Hematopoietic multipotent progenitor cell treated with erythropoietin and hydrocortisone succinate and interleukin-3 and kit ligand, for 8 days (in vitro differentiated cells): ENCODE data around the gene TANGO2.
A peak's percentile ranks its signal among the peaks of the same experiment; 100 is the strongest.

Source experiments
- DNase-seq: peaks from one replicate; pipeline ENCODE4 v3.0.0-alpha.2; 2015

The TANGO2 gene

GRCh38 chr22:20089977-20090729 lies 69.2 kb downstream of the TANGO2 start:
- DNase-seq, result no peak

DNA sequence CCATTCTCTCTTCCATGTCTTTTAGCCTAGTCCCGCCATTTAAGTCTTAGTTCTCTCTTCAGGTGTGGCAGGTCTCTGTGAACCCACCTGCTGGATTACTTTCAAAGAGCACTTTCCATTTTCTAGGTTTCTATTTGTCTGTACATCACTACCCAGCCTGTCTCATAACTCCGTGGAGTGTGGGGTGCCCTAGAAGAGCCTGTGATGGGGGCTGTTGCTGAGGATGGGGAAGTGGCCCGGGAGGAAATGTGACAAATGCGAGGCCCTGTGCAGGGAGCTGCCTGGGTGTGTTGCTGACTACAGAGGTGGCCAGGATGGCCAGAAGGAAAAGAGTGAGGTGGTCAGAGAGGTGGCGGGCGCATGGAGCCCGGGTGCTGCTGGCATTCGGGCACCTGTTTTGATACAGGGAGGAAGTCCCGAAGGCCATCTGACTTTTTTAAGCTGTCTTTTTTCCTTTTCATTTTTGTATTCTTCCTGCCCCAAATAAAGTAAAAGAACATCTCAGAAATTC lies 69.9 kb downstream of the TANGO2 start:
- DNase-seq, result no peak

DNA sequence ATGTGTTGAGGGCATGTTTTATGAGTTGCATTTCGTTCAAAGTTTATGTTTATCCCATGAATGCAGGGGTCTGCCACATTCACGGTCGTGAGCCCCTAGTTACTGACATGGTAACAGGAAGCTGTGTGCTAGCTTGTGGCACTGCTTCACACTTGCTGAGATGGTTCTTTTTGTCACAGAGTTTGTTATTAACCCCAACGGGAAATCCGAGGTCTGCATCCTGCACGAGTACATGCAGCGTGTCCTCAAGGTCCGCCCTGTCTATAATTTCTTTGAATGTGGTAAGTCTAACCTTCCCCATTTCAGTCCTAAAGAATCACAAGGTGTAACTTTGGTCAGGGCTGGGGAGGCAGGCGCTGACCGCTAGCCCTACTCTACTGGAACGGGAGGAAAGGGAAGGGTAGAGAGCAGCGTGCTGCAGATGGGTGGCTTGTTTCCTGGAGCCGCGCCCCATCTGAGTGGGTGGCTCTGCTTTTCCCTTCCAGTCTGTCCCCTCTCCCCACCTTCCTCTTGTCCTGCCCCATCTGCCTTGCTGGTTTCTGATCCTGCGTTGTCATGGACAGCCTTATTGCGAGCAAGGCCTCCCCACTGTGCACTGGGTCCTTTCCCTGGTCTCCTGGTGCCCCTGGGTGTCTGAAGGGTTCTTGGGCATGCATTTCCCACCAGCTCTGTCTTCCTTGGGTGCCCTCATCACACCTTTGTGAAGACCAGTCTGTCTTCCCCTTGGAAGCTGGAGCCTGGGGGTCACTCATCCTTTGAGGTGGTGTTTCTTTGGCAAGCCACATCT lies 71.0 kb downstream of the TANGO2 start:
- no peak for DNase-seq

DNA sequence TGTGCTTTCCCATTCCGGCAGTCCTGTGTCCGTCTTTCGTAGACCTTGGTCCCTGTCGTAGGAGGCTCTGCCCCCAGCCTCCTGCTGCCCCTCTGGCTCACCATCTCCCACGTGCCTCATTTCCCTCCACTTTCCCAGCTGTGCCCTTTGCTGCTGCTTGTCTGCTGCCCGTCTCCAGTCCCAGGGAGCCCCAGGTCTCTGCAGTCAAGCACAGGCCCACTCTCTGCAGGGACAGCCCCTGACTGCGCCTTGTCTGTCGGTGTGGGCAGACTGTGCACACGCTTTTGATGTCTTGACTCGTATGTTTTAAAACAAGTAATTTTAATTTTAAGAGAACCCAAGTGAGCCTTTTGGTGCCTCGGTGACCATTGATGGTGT lies 71.6 kb downstream of the TANGO2 start:
- DNase-seq, result no peak

DNA sequence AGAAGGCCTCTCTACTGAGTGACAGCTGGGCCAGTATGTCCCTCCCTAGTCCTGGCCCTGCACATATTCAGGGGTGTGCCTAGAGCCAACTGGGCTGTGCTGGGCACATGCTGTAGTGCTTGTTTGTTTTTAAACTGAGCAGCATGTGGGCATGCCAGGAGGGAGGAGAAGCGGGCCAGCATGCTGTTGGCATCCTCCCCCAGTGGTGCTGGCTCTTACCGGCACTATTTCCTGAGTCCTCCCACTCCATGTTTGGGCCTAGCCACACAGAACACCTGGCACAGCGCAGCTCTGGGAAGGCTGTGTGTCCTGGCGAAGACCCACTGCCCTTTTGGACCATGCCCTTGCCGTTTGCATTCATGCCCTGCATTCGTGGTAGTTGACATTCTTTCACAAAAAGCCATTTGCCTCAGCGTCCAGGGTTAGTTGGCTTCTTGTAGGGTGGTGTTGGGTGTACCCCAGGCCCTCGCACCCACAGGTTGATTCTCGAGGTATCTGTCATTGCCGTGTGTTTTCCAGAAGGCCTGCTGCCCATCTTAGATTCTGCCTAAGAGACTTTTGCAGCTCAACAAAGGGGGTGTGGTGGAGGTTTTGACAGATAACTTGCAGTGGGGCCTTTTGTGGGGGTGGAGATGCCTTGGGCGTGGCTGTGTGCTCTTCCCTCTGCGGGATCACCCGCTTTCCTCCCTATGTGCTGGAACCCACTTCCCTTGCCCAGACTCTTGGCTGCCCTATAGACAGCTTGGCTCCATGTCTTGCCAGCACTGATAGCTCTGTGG lies 72.7 kb downstream of the TANGO2 start:
- peak; percentile 63 for DNase-seq

GRCh38 chr22:20094197-20094807 lies 73.4 kb downstream of the TANGO2 start:
- DNase-seq, result no peak

DNA sequence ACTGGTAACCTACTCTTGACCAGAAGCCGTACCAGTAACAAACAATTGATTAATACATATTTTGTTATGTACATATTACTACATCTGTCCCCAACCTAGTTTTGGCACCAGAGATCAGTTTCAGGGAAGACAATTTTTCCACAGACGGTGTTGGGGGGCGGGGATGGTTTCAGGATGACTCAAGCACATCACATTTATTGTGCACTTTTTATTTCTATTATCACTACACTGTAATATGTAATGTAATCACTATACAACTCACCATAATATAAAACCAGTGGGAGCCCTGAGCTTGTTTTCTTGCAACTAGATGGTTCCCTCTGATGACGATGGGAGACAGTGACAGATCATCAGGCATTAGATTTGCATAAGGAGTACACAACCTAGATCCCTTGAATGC lies 74.6 kb downstream of the TANGO2 start:
- no peak for DNase-seq

- no peak for DNase-seq
These were observed 75.9 kb downstream of the TANGO2 start for GRCh38 chr22:20096574-20097420.

GRCh38 chr22:20099099-20099711 lies 78.3 kb downstream of the TANGO2 start:
- no peak for DNase-seq

DNA sequence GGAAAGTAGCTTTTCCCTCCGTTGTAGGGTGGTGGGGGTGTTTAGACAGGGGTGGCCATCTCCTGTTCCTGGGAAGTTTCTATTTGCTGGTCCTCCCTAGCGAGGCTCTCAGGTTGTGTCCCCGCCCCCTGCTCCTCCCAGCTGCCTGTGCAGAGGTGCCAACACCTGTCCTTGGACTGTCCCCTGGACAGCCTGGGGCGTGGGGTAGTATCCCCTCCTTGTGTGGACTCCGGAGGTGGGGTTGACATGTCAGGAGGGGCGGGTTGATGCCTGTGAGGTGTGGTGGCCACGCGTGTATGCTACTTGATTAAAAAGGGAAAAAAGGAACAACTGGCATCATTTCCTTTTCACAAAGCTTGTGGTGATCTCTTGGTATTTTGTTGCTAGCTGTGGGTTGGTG lies 80.7 kb downstream of the TANGO2 start:
- no peak for DNase-seq

- no peak for DNase-seq
These were observed 81.4 kb downstream of the TANGO2 start for GRCh38 chr22:20102203-20102780.

DNA sequence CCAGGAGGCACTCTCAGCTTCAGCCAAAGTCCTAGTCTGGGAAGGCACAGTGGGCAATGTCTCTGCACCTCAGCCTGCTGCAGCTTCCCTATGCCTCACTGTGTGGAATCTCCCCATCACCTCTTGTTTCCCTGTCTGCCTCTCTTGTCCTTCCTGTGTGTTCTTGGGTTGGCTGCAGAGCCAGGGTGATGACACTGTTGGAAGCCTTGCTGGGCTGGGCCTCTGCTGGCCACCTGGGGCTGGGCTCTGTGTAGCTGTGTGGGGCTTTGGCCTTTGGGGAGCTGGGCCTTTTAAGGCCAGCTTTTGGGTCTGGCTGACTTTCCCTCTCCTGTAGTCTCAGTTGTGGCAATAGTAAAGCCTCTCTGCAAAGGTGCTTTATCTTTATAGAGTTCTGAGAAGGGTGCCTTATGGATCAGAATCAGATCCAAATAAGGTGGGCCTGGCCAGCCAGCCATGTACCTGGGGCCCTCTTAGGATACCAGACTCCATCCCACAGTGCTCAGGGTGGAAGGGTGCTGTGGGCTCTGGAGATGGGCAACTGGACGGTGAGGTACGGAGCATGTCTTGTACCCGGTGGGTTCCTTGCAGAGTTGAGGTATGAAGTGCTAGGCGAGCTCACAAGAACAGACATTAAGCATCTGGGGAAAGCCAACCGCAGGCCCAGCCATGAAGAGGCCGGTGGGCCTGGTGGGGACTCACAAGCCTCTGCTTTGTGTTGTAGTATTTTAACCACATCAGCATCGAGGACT lies 84.7 kb downstream of the TANGO2 start:
- no peak for DNase-seq

GRCh38 chr22:20106205-20106848 lies 85.4 kb downstream of the TANGO2 start:
- DNase-seq, result no peak

DNA sequence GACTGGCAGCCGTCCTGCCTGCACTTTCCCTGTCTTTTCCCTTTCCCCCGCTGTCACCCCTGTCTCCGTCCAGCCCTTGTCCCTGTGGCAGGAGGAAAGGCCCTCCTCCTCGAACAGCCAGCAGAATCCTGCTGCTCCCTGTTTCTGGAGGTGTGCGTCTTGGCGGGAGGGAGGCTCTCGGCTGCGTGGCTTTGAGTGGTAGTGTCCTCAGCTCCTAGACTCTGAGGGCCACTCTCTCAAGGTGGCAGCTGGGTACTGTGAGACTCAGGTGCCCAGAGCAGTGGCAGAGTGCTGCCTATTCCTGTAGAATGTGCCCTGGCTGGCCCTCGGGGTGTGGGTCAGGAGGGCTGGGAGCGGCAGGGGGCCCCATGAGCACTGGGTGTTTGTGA lies 85.9 kb downstream of the TANGO2 start:
- no peak for DNase-seq

DNA sequence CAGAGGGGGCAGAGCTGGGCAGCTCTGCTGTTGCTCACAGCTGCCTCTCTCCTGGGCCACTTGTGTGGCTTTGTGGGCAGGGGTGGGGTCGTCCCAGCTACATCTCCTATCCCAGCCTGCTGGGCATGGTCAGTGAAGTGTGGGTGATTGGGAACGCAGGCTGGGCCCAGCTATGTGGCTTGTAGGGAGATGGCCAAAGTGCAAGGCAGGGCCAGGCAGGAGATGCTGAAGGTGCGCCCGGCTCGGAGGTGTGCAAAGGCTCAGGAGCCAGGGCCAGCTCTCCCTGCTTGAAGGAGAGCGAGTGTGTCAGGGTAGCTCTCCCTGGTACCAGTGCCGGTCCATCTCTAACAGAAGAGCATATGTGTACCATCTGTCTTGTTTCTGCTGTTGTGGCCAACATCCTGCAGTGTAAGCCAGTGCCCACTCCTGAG lies 86.6 kb downstream of the TANGO2 start:
- no peak for DNase-seq

DNA sequence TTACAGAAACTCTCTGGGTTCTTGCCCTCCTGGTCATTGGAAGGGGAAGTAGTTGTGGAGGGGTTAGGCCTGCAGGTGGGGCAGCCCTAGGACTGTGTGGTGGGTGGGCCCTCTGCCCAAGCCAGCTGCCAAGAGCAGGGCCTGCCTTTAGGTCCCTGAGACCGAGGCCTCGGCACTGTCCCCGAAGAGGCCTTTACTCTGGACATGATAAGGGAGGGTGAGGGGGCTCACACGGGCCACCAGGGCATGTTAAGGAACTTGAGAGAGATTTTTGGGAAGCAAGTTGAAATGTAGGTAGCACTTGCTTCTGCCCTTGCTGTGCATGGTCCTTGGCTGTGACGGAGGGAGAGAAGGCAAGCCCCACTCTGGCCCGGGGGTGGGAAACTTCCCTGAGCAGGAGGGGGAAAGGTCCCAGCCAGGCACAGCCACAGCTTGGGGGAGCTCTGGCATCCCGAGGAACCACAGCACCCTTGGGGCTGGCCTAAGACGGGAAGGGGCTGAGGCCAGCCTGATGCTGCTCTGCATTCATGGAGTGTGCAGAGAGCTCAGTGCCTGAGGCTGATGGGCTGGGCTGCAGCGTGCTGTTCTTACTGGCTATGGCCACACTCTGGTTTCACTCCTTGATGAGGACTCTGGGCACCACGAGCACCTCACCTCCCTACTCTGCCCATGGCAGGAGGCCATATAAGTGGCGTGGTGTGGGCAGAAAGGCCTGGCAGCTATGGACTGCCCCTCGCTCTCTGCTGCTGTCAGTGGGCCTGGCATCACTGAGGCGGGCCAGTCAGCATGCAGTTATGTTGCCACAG lies 87.2 kb downstream of the TANGO2 start:
- no peak for DNase-seq

DNA sequence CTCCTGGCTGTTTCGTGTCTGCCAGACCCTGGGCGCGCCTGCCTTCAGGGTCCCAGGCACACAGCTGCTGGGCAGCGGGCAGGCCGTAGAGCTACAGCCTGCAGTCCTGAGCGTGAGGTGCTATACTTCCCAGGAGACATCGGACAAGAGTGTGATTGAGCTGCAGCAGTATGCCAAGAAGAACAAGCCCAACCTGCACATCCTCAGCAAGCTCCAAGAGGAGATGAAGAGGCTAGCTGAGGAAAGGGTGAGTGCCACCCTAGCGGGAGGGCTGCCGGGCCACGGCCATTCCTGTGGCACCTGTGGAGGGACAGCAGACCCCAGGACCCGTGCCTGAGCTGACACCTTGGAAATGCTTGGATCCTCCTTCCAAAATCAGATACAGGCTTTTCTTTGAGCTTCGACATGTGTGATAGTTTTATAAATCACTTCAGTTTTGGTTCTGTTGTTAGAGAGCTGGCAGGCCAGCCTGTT lies 87.9 kb downstream of the TANGO2 start:
- no peak for DNase-seq

DNA sequence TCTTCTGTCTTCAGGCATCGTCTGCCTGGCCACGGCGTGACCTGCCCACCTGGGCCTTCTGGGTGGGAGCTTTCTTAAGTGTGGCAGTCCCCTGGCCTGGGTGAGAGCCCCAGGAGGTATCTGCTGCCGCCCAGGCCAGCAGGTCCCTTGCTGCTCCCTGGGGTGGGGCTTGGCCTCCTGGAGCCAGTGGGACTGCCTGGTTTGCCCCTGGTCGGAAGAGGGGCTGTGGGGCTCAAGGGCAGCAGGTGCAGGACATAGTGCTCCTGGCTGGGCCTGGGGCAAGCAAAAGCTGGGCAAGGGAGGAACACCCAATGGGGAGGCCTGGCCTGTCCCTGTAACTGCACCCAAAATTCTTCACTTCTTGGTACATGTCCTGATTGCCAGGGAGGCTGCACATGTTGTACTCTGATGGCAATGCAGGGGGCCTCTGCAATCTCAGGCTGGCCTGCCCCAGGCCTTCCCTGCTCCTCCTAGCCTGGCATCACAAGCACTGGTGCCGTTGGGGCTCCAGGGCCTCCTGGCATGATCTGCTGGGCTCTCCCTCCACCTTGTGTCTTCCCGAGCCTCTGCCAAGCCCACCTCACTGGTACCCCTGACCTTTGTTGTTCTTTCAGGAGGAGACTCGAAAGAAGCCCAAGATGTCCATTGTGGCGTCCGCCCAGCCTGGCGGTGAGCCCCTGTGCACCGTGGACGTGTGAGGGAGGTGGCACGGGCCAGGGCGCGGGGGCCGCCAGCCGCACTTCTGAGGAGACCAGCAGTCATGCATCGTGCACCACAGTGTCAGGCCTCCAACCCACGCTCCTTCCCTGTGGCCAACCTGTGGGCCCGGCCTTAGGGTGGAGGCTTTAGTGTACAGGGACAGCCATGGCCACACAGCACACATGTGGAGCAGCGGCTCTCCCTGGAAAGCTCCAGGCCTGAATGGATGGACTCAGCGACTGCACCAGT lies 88.8 kb downstream of the TANGO2 start:
- DNase-seq, result no peak
